Glomerular visceral epithelial cell (primary cell): Measurements from ENCODE around the gene SGCD.

ENCODE experiments used
- DNase-seq: peaks from one replicate; pipeline ENCODE4 v3.0.0-alpha.2; 2016; ENCODE audit errors: extremely low spot score

SGCD gene

DNA sequence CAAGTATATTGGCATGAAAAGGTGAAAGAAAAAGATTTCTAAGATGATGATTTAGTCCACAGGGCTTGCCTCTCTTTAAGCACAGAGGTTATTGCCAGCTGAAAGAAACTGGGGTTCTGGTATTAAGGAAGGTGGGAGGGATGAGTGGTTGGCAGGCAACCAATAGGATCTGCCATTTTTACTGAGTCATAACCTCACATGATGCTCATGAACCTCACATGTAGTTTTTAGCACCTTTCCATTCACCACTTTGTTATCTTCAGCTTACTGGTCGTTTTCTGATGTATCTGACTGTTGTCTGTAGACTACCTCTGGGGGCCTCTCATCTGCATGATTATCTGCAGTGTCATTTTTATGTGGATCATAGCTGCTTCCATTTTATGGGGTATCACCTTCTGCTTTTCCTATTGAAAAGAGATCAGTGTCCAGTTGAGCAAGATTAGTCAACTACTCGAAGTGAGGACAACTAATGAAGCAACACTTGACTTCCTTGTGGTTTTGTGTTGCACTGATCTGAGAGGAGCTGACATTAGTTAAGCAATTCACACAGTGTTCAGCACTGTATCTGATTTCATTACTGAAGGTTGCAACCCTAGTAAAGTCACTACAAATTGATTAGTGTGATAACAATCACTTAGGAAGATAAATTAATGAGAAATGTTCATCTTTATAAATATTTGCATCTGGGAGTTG is 186.3 kb downstream of the SGCD start:
- DNase-seq: no peak

DNA sequence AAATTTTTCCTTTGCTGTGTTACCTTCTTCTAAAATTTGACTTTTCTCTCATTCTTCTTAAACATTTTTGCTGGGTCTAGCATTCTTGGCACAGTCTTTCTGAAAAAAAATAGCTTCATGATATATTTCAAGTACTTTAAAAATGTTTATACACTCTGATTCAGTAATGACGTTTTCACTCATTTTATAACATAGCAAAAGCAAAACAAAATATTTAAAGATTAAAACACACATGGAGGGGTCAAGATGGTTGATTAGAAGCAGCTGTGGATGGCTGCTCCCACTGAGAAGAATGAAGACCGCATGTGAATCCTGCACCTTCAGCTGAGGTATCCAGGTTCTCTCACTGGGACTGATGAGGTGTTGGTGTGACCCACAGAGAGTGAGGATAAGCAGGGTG is 188.2 kb downstream of the SGCD start:
- no peak for DNase-seq

DNA sequence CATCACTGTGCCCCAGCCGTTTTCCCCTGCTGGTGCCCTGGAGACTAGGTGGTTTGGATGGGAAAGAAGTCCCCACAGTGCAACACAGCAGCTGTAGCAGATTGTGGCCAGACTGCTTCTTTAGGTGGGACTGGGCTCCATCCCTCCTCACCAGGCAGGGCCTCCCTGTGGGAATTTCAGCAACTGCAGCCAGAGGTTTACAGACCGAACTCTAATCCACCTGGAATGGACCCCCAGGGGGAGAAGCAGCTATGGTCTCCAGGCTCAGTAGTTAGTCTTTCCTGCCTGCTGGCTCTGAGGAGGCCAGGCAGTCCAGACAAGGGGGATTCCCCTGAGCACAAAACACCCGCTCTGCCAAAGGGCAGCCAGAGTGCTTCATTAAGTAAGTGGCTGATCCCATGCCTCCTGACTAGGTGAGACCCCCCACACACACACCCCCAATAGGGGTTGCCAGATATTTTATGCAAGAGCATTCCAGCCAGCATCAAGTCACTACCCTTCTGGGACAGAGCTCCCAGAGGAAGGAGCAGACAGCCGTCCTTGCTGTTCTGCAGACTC is 188.9 kb downstream of the SGCD start:
- peak; percentile 37 for DNase-seq

- DNase-seq: no peak
These were observed 195.9 kb downstream of the SGCD start for GRCh38 chr5:156522651-156523529.

- DNase-seq: no peak
These were observed 196.6 kb downstream of the SGCD start for GRCh38 chr5:156523607-156524006.

DNA sequence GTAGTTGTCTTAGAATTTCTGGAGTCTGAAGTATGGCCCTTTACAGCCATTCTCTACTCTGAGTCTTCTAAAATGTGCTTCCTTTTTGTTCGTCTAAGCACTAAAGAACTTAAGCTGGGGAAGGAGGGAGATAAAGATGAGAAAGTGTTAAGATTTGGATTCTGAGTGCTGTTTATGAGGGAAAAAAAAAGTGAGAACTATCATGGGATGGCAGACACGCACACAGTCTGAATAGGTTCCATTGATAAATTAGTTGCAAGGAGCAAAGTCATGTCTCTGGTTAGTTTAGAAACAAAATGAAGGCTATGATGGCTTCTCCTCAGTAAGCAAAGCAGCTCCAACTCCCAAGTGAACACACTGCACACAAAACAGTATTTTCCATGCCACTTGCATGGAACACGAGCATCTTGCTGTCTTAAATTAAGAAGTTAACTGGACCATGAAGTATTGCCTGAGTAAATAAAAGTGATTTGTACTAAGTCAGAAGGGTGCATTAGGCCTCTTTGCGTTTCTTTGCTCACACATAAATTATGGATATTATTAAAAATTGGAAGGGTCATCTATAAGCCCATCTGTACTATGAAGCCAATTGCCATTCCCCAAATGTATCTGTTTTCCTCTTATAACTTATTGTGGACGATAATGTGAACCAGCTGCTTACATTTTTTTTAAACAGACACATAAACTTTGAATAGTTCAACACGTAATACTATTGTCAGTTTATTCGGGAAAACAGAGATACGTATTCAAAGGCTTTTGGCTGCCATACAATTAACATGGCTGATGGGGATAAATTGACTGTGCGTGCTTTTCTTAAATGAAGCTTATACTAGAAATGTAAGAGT is 199.3 kb downstream of the SGCD start:
- no peak for DNase-seq

DNA sequence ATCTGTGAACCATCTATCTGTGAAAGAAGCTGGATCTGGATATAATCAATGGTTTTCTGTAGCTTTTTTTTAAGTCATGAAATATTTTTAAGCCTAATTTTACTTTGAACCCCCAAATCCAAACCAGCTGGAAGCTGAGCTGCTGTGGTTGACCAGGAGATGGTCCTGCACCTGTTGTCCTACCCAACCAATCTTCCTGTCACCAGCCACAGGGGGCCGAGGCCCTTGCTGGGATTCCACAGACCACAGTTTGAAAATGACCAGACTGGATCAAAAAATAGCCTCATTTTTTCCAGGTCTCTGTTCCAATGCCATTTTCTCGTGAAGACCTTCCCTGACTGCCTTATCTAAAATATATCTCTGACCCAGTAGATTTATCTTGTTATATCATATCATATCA is 200.6 kb downstream of the SGCD start:
- DNase-seq: no peak

- DNase-seq: no peak
These were observed 201.7 kb downstream of the SGCD start for GRCh38 chr5:156528673-156529072.

DNA sequence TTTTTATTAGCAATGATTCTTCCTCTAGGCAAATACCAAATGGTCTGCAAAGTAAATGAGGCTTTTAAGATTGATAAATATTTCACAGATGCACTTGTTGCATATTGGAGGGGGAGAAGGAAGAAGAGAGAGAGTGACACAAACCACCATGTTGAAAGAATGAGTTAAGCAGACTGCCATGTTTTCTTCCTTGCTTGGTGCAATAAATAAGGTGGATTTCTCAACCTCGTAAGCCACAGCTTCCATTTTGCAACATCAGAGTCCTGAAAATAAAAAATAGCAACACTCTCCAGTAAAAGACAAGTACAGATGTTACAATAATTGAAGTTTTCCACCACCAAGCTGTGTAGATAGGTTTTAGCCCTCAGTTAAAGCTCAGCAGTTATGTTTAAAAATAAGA is 202.9 kb downstream of the SGCD start:
- DNase-seq: no peak

- no peak for DNase-seq
These were observed 204.2 kb downstream of the SGCD start for GRCh38 chr5:156531199-156531598.

DNA sequence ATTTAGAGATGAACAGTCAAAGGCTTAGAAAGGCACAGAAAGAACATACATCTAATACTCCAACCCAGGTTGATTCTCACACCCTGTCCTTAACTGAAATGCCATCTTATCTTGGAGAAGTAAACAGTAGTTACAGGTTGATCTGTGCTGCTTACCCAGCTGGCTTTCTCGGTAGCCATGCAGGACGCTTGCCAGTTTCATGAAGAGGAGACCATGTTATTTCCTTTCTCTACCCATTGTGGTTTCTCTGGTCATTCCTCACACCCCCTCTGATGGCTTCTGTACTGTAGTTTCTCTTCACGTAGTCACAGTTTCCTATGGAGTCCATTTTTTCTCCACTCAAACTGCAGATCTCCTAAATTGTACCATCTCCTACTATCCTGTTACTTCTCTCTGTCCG is 206.0 kb downstream of the SGCD start:
- DNase-seq: no peak

DNA sequence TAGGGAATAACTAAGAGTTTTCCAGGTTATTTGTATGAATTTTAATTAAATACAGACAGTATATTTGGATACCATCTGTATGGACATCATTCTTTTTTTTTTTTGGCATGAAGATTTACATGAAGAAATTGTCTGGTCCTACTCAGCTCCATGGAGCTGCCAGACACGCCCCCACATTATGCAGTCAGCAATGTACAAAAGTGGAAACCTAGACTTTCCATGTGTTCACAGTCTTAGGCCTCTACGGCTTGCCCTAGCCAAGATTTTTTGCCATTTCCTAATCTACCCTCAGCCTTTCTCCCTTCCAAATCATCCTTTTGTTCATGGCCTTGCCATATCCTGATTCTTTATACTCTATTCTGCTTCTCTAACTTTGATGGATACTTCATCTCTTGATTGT is 207.1 kb downstream of the SGCD start:
- DNase-seq: no peak

GRCh38 chr5:156534906-156535485 is 208.0 kb downstream of the SGCD start:
- no peak for DNase-seq

- no peak for DNase-seq
These were observed 213.5 kb downstream of the SGCD start for GRCh38 chr5:156540491-156540890.

DNA sequence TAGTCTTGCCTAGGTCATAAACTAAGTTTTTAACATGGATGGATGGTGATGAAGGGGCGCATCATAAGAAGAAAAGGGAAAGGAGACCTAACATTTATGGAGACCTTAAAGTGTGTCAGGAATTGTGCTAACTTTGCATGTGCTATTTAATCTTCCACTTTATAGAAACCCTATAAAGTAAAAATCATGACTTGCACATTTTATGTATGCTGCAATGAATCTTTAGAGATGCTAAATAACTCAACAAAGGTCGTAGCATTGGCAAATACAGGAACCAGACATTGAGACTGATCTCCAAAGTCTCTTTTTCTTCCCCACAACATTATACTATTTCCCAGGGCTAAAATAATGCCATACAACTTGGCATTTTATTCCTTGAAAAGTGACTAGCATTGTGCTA is 214.6 kb downstream of the SGCD start:
- DNase-seq: no peak

- no peak for DNase-seq
These were observed 216.6 kb downstream of the SGCD start for GRCh38 chr5:156543348-156544145.

DNA sequence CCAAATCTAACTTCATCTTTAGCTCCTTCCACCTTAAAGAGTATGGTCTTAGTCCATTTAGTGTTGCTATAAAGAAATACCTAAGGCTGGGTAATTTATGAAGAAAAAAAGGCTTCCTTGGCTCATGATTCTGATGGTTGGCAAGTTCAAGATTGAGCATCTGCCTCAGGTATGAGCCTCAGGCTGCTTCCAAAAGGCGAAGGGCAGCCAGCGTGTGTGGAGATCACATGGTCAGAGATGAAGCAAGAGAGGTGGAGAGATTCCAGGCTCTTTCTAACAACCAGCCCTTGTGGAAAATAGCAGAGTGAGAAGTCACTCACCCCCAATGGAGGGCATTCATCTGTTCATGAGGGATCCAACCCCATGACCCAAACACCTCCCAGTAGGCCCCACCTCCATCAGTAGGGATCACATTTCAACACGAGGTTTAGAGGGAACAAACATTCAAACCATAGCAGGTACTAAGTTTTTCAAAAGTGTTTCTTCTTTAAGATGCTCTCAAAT is 225.9 kb downstream of the SGCD start:
- no peak for DNase-seq

GRCh38 chr5:156556666-156557406 is 229.9 kb downstream of the SGCD start:
- DNase-seq: no peak

- DNase-seq: no peak
These were observed 233.0 kb downstream of the SGCD start for GRCh38 chr5:156560002-156560401.

GRCh38 chr5:156561651-156562050 is 234.7 kb downstream of the SGCD start:
- DNase-seq: no peak
